Epithelial cell of prostate (primary cell): ENCODE measurements around the gene RASSF8.
A peak's percentile ranks its signal among the peaks of the same experiment; 100 is the strongest.

Experiments
- DNase-seq: peaks from one replicate; pipeline ENCODE4 v3.0.0-alpha.2; 2011; ENCODE audit warnings: low read depth, low spot score
- H3K27ac ChIP-seq: fragments of 450-650 bp; 2 replicates; pipeline ENCODE4 v1.5.1; 2017; ENCODE audit warnings: mild to moderate bottlenecking

The RASSF8 gene

GRCh38 chr12:25988505-25988904, 30.0 kb downstream of the RASSF8 start:
- H3K27ac ChIP-seq: no peak overlapping the region
- DNase-seq: no peak

GRCh38 chr12:25990495-25990894, 32.0 kb downstream of the RASSF8 start:
- no peak overlapping the region for H3K27ac ChIP-seq

GRCh38 chr12:25992026-25992782, 33.7 kb downstream of the RASSF8 start:
- peak; percentile 26 for DNase-seq

More at GRCh38 chr12:25990495-25990894, 32.0 kb downstream of the RASSF8 start:
- DNase-seq: no peak

GRCh38 chr12:25993901-25994651, 35.6 kb downstream of the RASSF8 start:
- DNase-seq: no peak
- H3K27ac ChIP-seq: no peak overlapping the region

More at GRCh38 chr12:25992026-25992782, 33.7 kb downstream of the RASSF8 start:
- no peak overlapping the region for H3K27ac ChIP-seq

- DNase-seq: no peak
- no peak overlapping the region for H3K27ac ChIP-seq
These were observed 36.6 kb downstream of the RASSF8 start for GRCh38 chr12:25994901-25995625.

- DNase-seq: no peak
- no peak overlapping the region for H3K27ac ChIP-seq
These were observed 37.4 kb downstream of the RASSF8 start for GRCh38 chr12:25995906-25996305.

GRCh38 chr12:25996677-25997076, 38.2 kb downstream of the RASSF8 start:
- DNase-seq: no peak
- H3K27ac ChIP-seq: no peak overlapping the region

- no peak overlapping the region for H3K27ac ChIP-seq
- DNase-seq: no peak
These were observed 38.9 kb downstream of the RASSF8 start for GRCh38 chr12:25997201-25997963.

- no peak overlapping the region for H3K27ac ChIP-seq
- DNase-seq: no peak
These were observed 42.4 kb downstream of the RASSF8 start for GRCh38 chr12:26000898-26001297.

GRCh38 chr12:26001530-26001929, 43.0 kb downstream of the RASSF8 start:
- DNase-seq: no peak
- no peak overlapping the region for H3K27ac ChIP-seq

- no peak overlapping the region for H3K27ac ChIP-seq
- no peak for DNase-seq
These were observed 44.6 kb downstream of the RASSF8 start for GRCh38 chr12:26003065-26003464.

- no peak for DNase-seq
- H3K27ac ChIP-seq: no peak overlapping the region
These were observed 49.1 kb downstream of the RASSF8 start for GRCh38 chr12:26007566-26007965.

GRCh38 chr12:26009593-26009992, 51.1 kb downstream of the RASSF8 start:
- H3K27ac ChIP-seq: no peak overlapping the region
- DNase-seq: no peak

- H3K27ac ChIP-seq: no peak overlapping the region
- DNase-seq: no peak
These were observed 51.9 kb downstream of the RASSF8 start for GRCh38 chr12:26010293-26010821.

GRCh38 chr12:26011099-26011498, 52.6 kb downstream of the RASSF8 start:
- no peak for DNase-seq
- H3K27ac ChIP-seq: no peak overlapping the region

GRCh38 chr12:26014085-26014484, 55.6 kb downstream of the RASSF8 start:
- no peak overlapping the region for H3K27ac ChIP-seq
- no peak for DNase-seq

- no peak for DNase-seq
- no peak overlapping the region for H3K27ac ChIP-seq
These were observed 58.0 kb downstream of the RASSF8 start for GRCh38 chr12:26016516-26016915.

- H3K27ac ChIP-seq: no peak overlapping the region
- no peak for DNase-seq
These were observed 59.2 kb downstream of the RASSF8 start for GRCh38 chr12:26017484-26018211.

GRCh38 chr12:26018926-26019325, 60.4 kb downstream of the RASSF8 start:
- DNase-seq: no peak
- H3K27ac ChIP-seq: no peak overlapping the region
